GM18526 (cell line): ENCODE data around the gene WWTR1.

Experiments
- POLR2A ChIP-seq: IDR thresholded peaks from 3 replicates; pipeline ENCODE4 v1.6.1; 2011; ENCODE audit not compliant: insufficient read length; ENCODE audit errors: extremely low read depth

Gene WWTR1

GRCh38 chr3:149495581-149496125 lies 162.2 kb downstream of the WWTR1 start:
- no peak for TF ChIP-seq POLR2A

GRCh38 chr3:149494759-149495580 lies 162.9 kb downstream of the WWTR1 start:
- TF ChIP-seq POLR2A: no peak

GRCh38 chr3:149494022-149494758 lies 163.6 kb downstream of the WWTR1 start:
- TF ChIP-seq POLR2A: no peak

- no peak for TF ChIP-seq POLR2A
These were observed 164.4 kb downstream of the WWTR1 start for GRCh38 chr3:149493315-149494021.

- TF ChIP-seq POLR2A: no peak
These were observed 167.4 kb downstream of the WWTR1 start for GRCh38 chr3:149490260-149490971.

GRCh38 chr3:149489060-149489690 lies 168.7 kb downstream of the WWTR1 start:
- no peak for TF ChIP-seq POLR2A

- TF ChIP-seq POLR2A: no peak
These were observed 170.1 kb downstream of the WWTR1 start for GRCh38 chr3:149487598-149488197.

- no peak for TF ChIP-seq POLR2A
These were observed 171.1 kb downstream of the WWTR1 start for GRCh38 chr3:149486726-149487125.

- no peak for TF ChIP-seq POLR2A
These were observed 176.3 kb downstream of the WWTR1 start for GRCh38 chr3:149481491-149481890.

- TF ChIP-seq POLR2A: no peak
These were observed 176.8 kb downstream of the WWTR1 start for GRCh38 chr3:149481056-149481455.

- TF ChIP-seq POLR2A: no peak
These were observed 177.4 kb downstream of the WWTR1 start for GRCh38 chr3:149480326-149481017.

- TF ChIP-seq POLR2A: no peak
These were observed 178.1 kb downstream of the WWTR1 start for GRCh38 chr3:149479621-149480325.

- no peak for TF ChIP-seq POLR2A
These were observed 181.6 kb downstream of the WWTR1 start for GRCh38 chr3:149476225-149476624.
